HG02759 (cell line): Measurements from ENCODE around the gene TXNL4B.

Source experiments
- ATAC-seq: cut with Tn5 transposase; IDR thresholded peaks from one replicate; pipeline ENCODE4 v1.9.1; 2021; ENCODE audit warnings: mild to moderate bottlenecking, moderate library complexity; ENCODE audit not compliant: unreplicated experiment

TXNL4B gene

DNA sequence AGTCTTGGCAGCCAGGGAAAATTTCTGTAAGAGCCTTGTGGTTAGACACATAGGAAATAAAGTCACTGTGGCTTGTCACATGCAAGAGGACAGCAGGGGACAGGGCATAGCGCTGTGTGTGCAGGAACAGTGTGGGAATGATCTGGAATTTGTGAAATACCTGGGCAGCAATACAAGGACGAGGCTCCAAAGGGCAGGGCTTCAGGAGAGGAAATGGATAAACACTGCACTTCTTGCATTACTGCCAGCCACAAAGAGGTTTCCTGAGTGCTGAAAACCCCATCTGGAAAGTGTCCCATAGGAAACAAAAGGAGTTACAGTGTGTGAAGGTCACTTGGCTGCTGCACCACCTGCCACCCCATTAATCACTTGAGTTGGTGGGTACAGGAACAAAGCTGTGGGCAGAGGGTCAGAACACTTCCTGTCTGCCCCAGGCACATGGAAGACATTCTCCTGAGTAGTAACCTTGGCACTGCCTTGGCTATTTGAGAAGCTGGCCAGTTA lies 51.2 kb downstream of the TXNL4B start:
- ATAC-seq: no peak

GRCh38 chr16:72036098-72036497 lies 57.3 kb downstream of the TXNL4B start:
- ATAC-seq: no peak
